ENCODE measurements around the gene PPP2R5C.
"Not testable (repeated sequence)": the region's sequence is repeated elsewhere in the genome, so short reads cannot be mapped to it uniquely, and the experiment has no call there.

The PPP2R5C gene

GRCh38 chr14:101726295-101726953 is 35.1 kb upstream of the PPP2R5C start:
- TF ChIP-seq Cebpa-rat (IDR thresholded peaks at IDR 0.05): no peak
- Histone ChIP-seq H3K9me3 (peaks cover 5% of the 10 kb centered on the region; the same call in 1 of the 2 replicates), H3K4me3 (no peak overlapping the region), H3K4me1 (peaks cover 21% of the 10 kb centered on the region), H3K27ac (no peak overlapping the region), H3K9ac (no peak overlapping the region), H4K20me1 (no peaks in the 10 kb centered on the region), H3K36me3 (no peaks in the 10 kb centered on the region), H3K27me3 (no peaks in the 10 kb centered on the region), H3K4me2 (no peak overlapping the region)

GRCh38 chr14:101726954-101727302 is 34.6 kb upstream of the PPP2R5C start:
- no peaks in the 10 kb centered on the region for H3K27me3 ChIP-seq

DNA sequence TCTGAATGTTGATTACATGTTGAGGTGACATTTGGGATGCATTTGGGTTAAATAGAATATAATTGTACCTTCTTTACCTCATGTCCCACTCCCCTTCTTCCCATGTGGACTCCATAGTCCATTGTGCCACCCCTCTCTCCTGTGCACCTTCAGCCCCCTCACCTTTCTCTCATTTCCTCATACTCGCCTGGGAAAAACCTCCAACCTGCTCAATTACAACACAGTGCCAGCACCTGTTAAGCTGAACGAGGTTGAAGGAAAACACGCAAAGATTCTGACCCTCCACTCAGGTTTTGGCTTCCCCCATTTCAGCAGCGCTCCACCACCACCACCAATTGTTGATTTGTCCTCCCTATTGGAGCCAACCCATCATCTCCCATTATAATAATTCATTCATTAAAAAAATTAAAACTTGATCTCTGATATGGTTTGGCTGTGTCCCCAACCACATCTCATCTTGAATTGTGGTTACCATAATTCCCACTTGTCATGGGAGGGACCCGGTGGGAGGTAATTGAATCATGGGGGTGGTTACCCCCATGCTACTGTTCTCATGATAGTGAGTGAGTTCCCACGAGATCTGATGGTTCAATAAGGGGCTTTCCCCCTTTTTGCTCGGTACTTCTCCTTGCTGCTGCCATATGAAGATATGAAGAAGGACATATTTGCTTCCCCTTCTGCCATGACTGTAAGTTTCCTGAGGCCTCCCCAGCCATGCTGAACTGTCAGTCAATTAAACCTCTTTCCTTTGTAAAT is 33.7 kb upstream of the PPP2R5C start:
- Histone ChIP-seq H3K27ac (no peak overlapping the region), H3K27me3 (no peaks in the 10 kb centered on the region), H3K36me3 (no peaks in the 10 kb centered on the region), H3K4me1 (peaks cover 18% of the 10 kb centered on the region), H3K9ac (no peak overlapping the region), H3K4me2 (no peak overlapping the region), H3K4me3 (no peak overlapping the region), H3K9me3 (peaks cover 5% of the 10 kb centered on the region; the same call in 1 of the 2 replicates), H4K20me1 (no peaks in the 10 kb centered on the region)
- no peak for TF ChIP-seq Cebpa-rat (IDR thresholded peaks at IDR 0.05)

More at GRCh38 chr14:101726954-101727302, 34.6 kb upstream of the PPP2R5C start:
- Histone ChIP-seq H3K9ac (no peak overlapping the region), H3K4me3 (no peak overlapping the region), H3K9me3 (peaks cover 5% of the 10 kb centered on the region; the same call in 1 of the 2 replicates), H3K4me1 (peaks cover 21% of the 10 kb centered on the region), H3K36me3 (no peaks in the 10 kb centered on the region), H3K27ac (no peak overlapping the region), H3K4me2 (no peak overlapping the region), H4K20me1 (no peaks in the 10 kb centered on the region)
- TF ChIP-seq Cebpa-rat (IDR thresholded peaks at IDR 0.05): no peak

DNA sequence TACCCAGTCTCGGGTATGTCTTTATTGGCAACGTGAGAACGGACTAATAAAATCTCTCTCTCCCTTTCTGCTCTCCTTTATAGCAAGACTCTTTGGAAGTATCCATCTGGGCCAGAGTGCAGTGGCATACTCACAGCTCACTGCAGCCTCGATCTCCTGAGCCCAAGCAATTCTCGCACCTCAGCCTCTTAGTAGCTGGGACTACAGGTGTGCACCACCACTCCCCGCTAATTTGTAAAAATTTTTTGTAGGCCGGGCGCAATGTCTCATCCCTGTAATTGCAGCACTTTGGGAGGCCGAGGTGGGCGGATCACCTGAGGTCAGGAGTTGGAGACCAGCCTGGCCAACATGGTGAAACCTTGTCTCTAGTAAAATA is 33.2 kb upstream of the PPP2R5C start:
- Histone ChIP-seq H3K9ac (no peak overlapping the region), H3K4me3 (no peak overlapping the region), H3K9me3 (no peaks in the 10 kb centered on the region; the same call in 1 of the 2 replicates), H3K36me3 (no peaks in the 10 kb centered on the region), H3K4me2 (no peak overlapping the region), H3K27me3 (no peaks in the 10 kb centered on the region), H3K27ac (no peak overlapping the region), H3K4me1 (peaks cover 18% of the 10 kb centered on the region), H4K20me1 (no peaks in the 10 kb centered on the region)
- TF ChIP-seq Cebpa-rat (IDR thresholded peaks at IDR 0.05): no peak

- Histone ChIP-seq H3K4me2 (no peak overlapping the region), H3K4me1 (peaks cover 21% of the 10 kb centered on the region), H3K4me3 (no peak overlapping the region), H3K9ac (no peak overlapping the region), H4K20me1 (no peaks in the 10 kb centered on the region), H3K9me3 (no peaks in the 10 kb centered on the region; the same call in 1 of the 2 replicates), H3K36me3 (no peaks in the 10 kb centered on the region), H3K27ac (no peak overlapping the region), H3K27me3 (no peaks in the 10 kb centered on the region)
- no peak for TF ChIP-seq Cebpa-rat (IDR thresholded peaks at IDR 0.05)
These were observed 32.1 kb upstream of the PPP2R5C start for GRCh38 chr14:101729382-101729781.

DNA sequence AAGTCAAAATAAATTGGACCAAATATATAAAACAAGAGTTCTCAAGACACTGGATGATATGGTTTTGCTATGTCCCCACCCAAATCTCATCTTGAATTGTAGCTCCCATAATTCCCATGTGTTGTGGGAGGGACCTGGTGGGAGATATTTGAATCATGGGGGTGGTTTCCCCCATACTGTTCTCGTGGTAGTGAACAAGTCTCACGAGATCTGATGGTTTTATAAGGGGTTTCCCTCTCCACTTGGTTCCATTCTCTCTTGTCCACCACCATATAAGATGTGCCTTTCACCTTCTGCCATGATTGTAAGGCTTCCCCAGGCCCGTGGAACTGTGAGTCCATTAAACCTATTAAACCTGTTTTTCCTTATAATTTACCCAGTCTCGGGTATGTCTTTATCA is 31.4 kb upstream of the PPP2R5C start:
- not testable (repeated sequence) for H3K9ac ChIP-seq, H3K4me2 ChIP-seq, H3K9me3 ChIP-seq, H3K4me3 ChIP-seq, H4K20me1 ChIP-seq, H3K27ac ChIP-seq, H3K27me3 ChIP-seq, H3K36me3 ChIP-seq
- peaks cover 29% of the 10 kb centered on the region for H3K4me1 ChIP-seq

- no peak overlapping the region for H3K4me3 ChIP-seq
- no peak overlapping the region; the same call in 1 of the 2 replicates for H3K9ac ChIP-seq
- H3K27ac ChIP-seq: no peak overlapping the region; the same call in 1 of the 2 replicates
- peak overlapping the region; percentile 64 for H3K4me2 ChIP-seq
- peaks cover 32% of the 10 kb centered on the region for H3K4me1 ChIP-seq
- H3K27me3 ChIP-seq: no peaks in the 10 kb centered on the region
- no peak for TF ChIP-seq Cebpa-rat (IDR thresholded peaks at IDR 0.05)
- no peaks in the 10 kb centered on the region for H4K20me1 ChIP-seq
- H3K36me3 ChIP-seq: no peaks in the 10 kb centered on the region
- no peaks in the 10 kb centered on the region; the same call in 1 of the 2 replicates for H3K9me3 ChIP-seq
These were observed 30.8 kb upstream of the PPP2R5C start for GRCh38 chr14:101730626-101731186.

- no peak for TF ChIP-seq Cebpa-rat (IDR thresholded peaks at IDR 0.05)
- Histone ChIP-seq H3K27me3 (no peaks in the 10 kb centered on the region), H3K36me3 (no peaks in the 10 kb centered on the region), H3K4me2 (peak overlapping the region; percentile 64), H3K9me3 (no peaks in the 10 kb centered on the region; the same call in 1 of the 2 replicates), H3K4me3 (no peak overlapping the region), H4K20me1 (no peaks in the 10 kb centered on the region), H3K27ac (peak overlapping the region; percentile 5; the same call in 1 of the 2 replicates), H3K4me1 (peaks cover 32% of the 10 kb centered on the region), H3K9ac (no peak overlapping the region; the same call in 1 of the 2 replicates)
These were observed 30.1 kb upstream of the PPP2R5C start for GRCh38 chr14:101731187-101732080.

GRCh38 chr14:101732118-101732517 is 29.4 kb upstream of the PPP2R5C start:
- Histone ChIP-seq H3K4me3 (no peak overlapping the region), H4K20me1 (no peaks in the 10 kb centered on the region), H3K9ac (no peak overlapping the region), H3K4me1 (peaks cover 38% of the 10 kb centered on the region), H3K36me3 (no peaks in the 10 kb centered on the region), H3K4me2 (peak overlapping the region; percentile 64), H3K27ac (no peak overlapping the region), H3K27me3 (no peaks in the 10 kb centered on the region), H3K9me3 (no peaks in the 10 kb centered on the region; the same call in 1 of the 2 replicates)
- no peak for TF ChIP-seq Cebpa-rat (IDR thresholded peaks at IDR 0.05)

All from BLaER1 (cell line).